Keratinocyte (primary cell): ENCODE measurements around the gene RLN2.

ENCODE experiments used
- EZH2 ChIP-seq: IDR thresholded peaks from one replicate; pipeline ENCODE4 v1.6.1; 2012; ENCODE audit warnings: inconsistent platforms, mild to moderate bottlenecking, low read length, moderate library complexity
- TF ChIP-seq, protein P1 (sequence below), 3 experiments: IDR thresholded peaks in 1 of 3; conservative IDR thresholded peaks in 1 of 3; optimal IDR thresholded peaks in 1 of 3; 2 replicates in 2 of 3; 3 replicates in 1 of 3; pipeline versions ENCODE3 to v1.5.1; 2011; ENCODE audit warnings: low read length in 3 of 3, mild to moderate bottlenecking in 3 of 3, moderate library complexity in 2 of 3, control low read depth in 1 of 3, inconsistent platforms in 1 of 3; ENCODE audit not compliant: insufficient read depth in 2 of 3; ENCODE audit errors: extremely low read depth in 1 of 3

DNA sequence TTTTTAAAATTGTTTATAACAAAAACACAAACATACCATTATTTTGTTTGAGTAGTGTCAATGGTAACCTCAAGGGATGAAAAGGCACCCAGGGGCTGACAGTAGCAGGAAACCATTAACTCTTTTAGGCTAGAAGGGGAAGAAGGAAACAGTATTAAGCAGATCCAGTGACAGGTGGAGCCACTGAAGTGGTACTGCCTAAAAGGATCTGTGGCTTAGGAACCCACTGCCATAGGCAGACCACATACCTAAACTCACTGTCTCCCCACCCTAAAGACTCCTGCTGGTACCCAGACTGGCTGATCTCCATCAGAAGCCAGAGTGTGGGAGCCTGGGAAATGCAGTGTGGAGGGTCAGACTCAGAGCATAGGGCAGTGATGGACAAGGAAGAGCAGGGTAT is 21.7 kb upstream of the RLN2 start:
- TF ChIP-seq, protein P1, sequence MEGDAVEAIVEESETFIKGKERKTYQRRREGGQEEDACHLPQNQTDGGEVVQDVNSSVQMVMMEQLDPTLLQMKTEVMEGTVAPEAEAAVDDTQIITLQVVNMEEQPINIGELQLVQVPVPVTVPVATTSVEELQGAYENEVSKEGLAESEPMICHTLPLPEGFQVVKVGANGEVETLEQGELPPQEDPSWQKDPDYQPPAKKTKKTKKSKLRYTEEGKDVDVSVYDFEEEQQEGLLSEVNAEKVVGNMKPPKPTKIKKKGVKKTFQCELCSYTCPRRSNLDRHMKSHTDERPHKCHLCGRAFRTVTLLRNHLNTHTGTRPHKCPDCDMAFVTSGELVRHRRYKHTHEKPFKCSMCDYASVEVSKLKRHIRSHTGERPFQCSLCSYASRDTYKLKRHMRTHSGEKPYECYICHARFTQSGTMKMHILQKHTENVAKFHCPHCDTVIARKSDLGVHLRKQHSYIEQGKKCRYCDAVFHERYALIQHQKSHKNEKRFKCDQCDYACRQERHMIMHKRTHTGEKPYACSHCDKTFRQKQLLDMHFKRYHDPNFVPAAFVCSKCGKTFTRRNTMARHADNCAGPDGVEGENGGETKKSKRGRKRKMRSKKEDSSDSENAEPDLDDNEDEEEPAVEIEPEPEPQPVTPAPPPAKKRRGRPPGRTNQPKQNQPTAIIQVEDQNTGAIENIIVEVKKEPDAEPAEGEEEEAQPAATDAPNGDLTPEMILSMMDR (optimal IDR thresholded peaks at IDR 0.05 in 1 of 3, IDR thresholded peaks at IDR 0.05 in 1 of 3, conservative IDR thresholded peaks at IDR 0.05 in 1 of 3; ENCODE audit: extremely low read depth in 1 of 3, insufficient read depth in 2 of 3, low read length in 3 of 3): no peak
- TF ChIP-seq EZH2: no peak
